ENCODE results near the gene SHISA6. TPM values are rescaled to one million over a fixed set of nuclear protein-coding genes. Genes with fewer than 3 reads are reported as not detected.

SHISA6 gene
- not detected in 2 replicates for total RNA-seq

GRCh38 chr17:11240841-11241610, at the start of gene SHISA6:
Gene SHISA6 (plus strand): TSS chr17:11241213.

GRCh38 chr17:11598274-11599221, 357.5 kb downstream of the SHISA6 start, which contains the start of gene DNAH9:
Gene DNAH9 (plus strand): TSS chr17:11598470. CDS start chr17:11598499, 29 bp downstream.

